Astrocyte (in vitro differentiated cells and primary cell): ENCODE results near the gene BCO2. TPM values are rescaled to one million over a fixed set of nuclear protein-coding genes. Genes with fewer than 3 reads are reported as not detected.

Source experiments
- DNase-seq: peaks from one replicate; pipeline ENCODE4 v3.0.0-alpha.2; 2010; ENCODE audit warnings: low read depth
- FAIRE-seq: peaks from 2 replicates; lab custom pipeline; 2011; peaks lifted over from hg19 to GRCh38; lab: Jason Lieb, UNC
- H2AFZ ChIP-seq: 2 replicates; pipeline ENCODE4 v1.6.0; 2012; ENCODE audit warnings: low read depth, low read length, inconsistent platforms
- H3K27ac ChIP-seq: 2 replicates; pipeline ENCODE4 v1.5.1; 2011; ENCODE audit warnings: low read depth, low read length, inconsistent platforms
- H3K27me3 ChIP-seq: 2 replicates; pipeline ENCODE4 v1.6.0; 2011; ENCODE audit warnings: low read length, inconsistent platforms; ENCODE audit not compliant: insufficient read depth
- H3K36me3 ChIP-seq: 2 replicates; pipeline ENCODE4 v1.5.1; 2011; ENCODE audit warnings: low read length, inconsistent platforms; ENCODE audit not compliant: insufficient read depth
- H3K4me1 ChIP-seq: 2 replicates; pipeline ENCODE4 v1.5.1; 2011; ENCODE audit warnings: low read length, inconsistent platforms; ENCODE audit not compliant: insufficient read depth
- H3K4me2 ChIP-seq: 2 replicates; pipeline ENCODE4 v1.6.0; 2012; ENCODE audit warnings: low read length, inconsistent platforms
- H3K4me3 ChIP-seq: 2 replicates; pipeline ENCODE4 v1.5.1; 2011; ENCODE audit warnings: low read depth, mild to moderate bottlenecking, low read length, inconsistent platforms; ENCODE audit not compliant: insufficient read depth
- H3K79me2 ChIP-seq: 2 replicates; pipeline ENCODE4 v1.6.0; 2012; ENCODE audit warnings: mild to moderate bottlenecking, low read length, inconsistent platforms; ENCODE audit not compliant: insufficient read depth
- H3K9ac ChIP-seq: 2 replicates; pipeline ENCODE4 v1.6.0; 2012; ENCODE audit warnings: mild to moderate bottlenecking, low read length, inconsistent platforms
- H3K9me3 ChIP-seq: 2 replicates; pipeline ENCODE4 v1.5.1; 2012; ENCODE audit warnings: low read depth, mild to moderate bottlenecking, low read length, inconsistent platforms; ENCODE audit not compliant: insufficient read depth
- H4K20me1 ChIP-seq: 2 replicates; pipeline ENCODE4 v1.6.0; 2012; ENCODE audit warnings: low read length, inconsistent platforms; ENCODE audit not compliant: insufficient read depth
- H3K27ac Mint-ChIP-seq: one replicate; pipeline ENCODE4 v1.8.0; 2021; ENCODE audit warnings: mild to moderate bottlenecking, mixed read lengths; ENCODE audit not compliant: unreplicated experiment
- H3K27me3 Mint-ChIP-seq: one replicate; pipeline ENCODE4 v1.8.0; 2021; ENCODE audit warnings: low read depth, mixed read lengths; ENCODE audit not compliant: unreplicated experiment
- H3K36me3 Mint-ChIP-seq: one replicate; pipeline ENCODE4 v1.8.0; 2021; ENCODE audit warnings: low read depth, mixed read lengths; ENCODE audit not compliant: unreplicated experiment
- H3K4me1 Mint-ChIP-seq: one replicate; pipeline ENCODE4 v1.8.0; 2021; ENCODE audit warnings: low read depth, mixed read lengths; ENCODE audit not compliant: unreplicated experiment
- H3K4me3 Mint-ChIP-seq: one replicate; pipeline ENCODE4 v1.8.0; 2021; ENCODE audit warnings: mild to moderate bottlenecking, moderate library complexity, mixed read lengths; ENCODE audit not compliant: unreplicated experiment
- H3K9me3 Mint-ChIP-seq: one replicate; pipeline ENCODE4 v1.8.0; 2021; ENCODE audit warnings: mild to moderate bottlenecking, mixed read lengths; ENCODE audit not compliant: unreplicated experiment
- EZH2 ChIP-seq: IDR thresholded peaks from 2 replicates; pipeline ENCODE4 v1.6.1; 2012; ENCODE audit warnings: mild to moderate bottlenecking, low read length, inconsistent platforms; ENCODE audit not compliant: insufficient read depth
- total RNA-seq: library from RNA; stranded (reverse); gene quantifications from 2 replicates; pipeline ENCODE4 v1.2.1, GENCODE V29; 2021
- TF ChIP-seq, protein P1 (sequence below): IDR thresholded peaks from 2 replicates; pipeline ENCODE4 v1.5.1; 2011; ENCODE audit warnings: low read depth, mild to moderate bottlenecking, inconsistent platforms, low read length, moderate library complexity; ENCODE audit not compliant: insufficient read depth

BCO2 gene
- total RNA-seq, 1 donor from 2014 or later, result 0.48 TPM

DNA sequence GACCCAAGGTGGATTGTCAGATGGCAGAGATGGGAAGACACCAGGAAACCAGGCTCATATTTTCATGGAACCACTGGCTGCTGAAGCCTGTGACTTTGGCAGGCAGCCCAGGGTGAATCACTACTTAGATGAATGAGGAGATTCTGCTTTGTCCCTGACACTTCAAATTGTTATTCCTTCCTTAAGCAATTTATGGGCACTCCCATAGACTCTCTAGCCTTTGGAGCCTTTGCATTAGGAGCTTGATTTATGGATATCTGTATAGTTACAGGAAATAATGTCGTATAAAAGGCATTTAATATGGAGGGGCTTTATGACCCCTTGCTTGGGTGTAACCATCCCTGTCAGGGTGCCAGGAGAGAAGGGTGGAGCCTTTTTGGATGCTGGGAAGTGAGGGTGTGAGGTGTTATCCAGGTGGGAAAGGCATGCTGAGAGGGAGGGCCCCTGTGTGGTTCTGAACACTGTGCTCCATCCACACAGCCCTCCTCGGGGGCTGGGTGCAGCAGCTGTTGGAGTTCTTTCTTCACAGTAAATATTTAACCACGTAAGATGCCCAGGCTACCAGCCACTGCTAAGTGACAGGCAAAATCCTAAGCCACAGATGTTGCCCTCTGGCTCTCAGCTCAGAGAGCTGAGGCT is 46.7 kb upstream of the BCO2 start:
- Histone ChIP-seq H4K20me1 (no peaks in the 10 kb centered on the region), H3K27ac (no peak overlapping the region), H3K4me1 (peaks cover 6% of the 10 kb centered on the region), H3K4me2 (peak overlapping the region; percentile 45), H2AFZ (no peak overlapping the region), H3K9me3 (no peaks in the 10 kb centered on the region), H3K27me3 (no peaks in the 10 kb centered on the region), H3K4me3 (no peak overlapping the region), H3K79me2 (no peaks in the 10 kb centered on the region), H3K9ac (no peak overlapping the region), H3K36me3 (no peaks in the 10 kb centered on the region)
- TF ChIP-seq, protein P1, sequence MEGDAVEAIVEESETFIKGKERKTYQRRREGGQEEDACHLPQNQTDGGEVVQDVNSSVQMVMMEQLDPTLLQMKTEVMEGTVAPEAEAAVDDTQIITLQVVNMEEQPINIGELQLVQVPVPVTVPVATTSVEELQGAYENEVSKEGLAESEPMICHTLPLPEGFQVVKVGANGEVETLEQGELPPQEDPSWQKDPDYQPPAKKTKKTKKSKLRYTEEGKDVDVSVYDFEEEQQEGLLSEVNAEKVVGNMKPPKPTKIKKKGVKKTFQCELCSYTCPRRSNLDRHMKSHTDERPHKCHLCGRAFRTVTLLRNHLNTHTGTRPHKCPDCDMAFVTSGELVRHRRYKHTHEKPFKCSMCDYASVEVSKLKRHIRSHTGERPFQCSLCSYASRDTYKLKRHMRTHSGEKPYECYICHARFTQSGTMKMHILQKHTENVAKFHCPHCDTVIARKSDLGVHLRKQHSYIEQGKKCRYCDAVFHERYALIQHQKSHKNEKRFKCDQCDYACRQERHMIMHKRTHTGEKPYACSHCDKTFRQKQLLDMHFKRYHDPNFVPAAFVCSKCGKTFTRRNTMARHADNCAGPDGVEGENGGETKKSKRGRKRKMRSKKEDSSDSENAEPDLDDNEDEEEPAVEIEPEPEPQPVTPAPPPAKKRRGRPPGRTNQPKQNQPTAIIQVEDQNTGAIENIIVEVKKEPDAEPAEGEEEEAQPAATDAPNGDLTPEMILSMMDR, result no peak
- no peak for TF ChIP-seq EZH2
- H3K9me3 Mint-ChIP-seq, result no peaks in the 10 kb centered on the region
- FAIRE-seq (peak; percentile 54), DNase-seq (peak; percentile 74)
- H3K4me3 Mint-ChIP-seq, result peak overlapping the region; percentile 34
- no peaks in the 10 kb centered on the region for H3K36me3 Mint-ChIP-seq
- H3K27ac Mint-ChIP-seq, result peak overlapping the region; percentile 87
- H3K4me1 Mint-ChIP-seq, result peaks cover 14% of the 10 kb centered on the region
- H3K27me3 Mint-ChIP-seq, result no peaks in the 10 kb centered on the region

DNA sequence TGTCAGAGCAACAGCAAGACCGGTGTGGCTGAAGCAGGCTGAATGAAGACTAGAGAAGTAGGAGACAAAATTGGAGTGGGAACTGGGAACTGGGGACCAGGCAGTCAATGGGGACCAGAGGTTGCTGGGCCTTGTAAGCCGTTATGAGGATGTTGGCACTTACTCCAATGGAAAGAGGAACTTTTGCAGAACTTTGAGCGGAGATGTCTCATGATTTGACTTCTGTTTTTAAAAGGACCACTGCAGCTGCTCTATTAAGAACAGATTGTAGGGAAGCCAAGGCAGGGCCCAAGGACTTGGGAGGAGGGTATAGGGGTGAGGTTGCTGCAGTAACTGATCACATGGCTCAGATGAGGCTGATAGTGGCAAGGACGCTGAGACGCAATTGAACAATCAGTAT is 45.7 kb upstream of the BCO2 start:
- DNase-seq, result no peak
- H4K20me1 ChIP-seq, result no peaks in the 10 kb centered on the region
- Mint-ChIP-seq H3K4me1 (peaks cover 14% of the 10 kb centered on the region), H3K36me3 (no peaks in the 10 kb centered on the region), H3K9me3 (no peaks in the 10 kb centered on the region), H3K27ac (no peak overlapping the region), H3K4me3 (no peak overlapping the region), H3K27me3 (no peaks in the 10 kb centered on the region)
- H3K4me1 ChIP-seq, result peaks cover 6% of the 10 kb centered on the region
- FAIRE-seq, result no peak
- H3K36me3 ChIP-seq, result no peaks in the 10 kb centered on the region
- H3K4me3 ChIP-seq, result no peak overlapping the region
- H3K27me3 ChIP-seq, result no peaks in the 10 kb centered on the region
- no peak overlapping the region for H3K27ac ChIP-seq
- no peak overlapping the region for H3K4me2 ChIP-seq
- H3K9me3 ChIP-seq, result no peaks in the 10 kb centered on the region
- H3K79me2 ChIP-seq, result no peaks in the 10 kb centered on the region
- H2AFZ ChIP-seq, result no peak overlapping the region
- no peak overlapping the region for H3K9ac ChIP-seq
- no peak for TF ChIP-seq EZH2
- TF ChIP-seq, protein P1, result no peak

DNA sequence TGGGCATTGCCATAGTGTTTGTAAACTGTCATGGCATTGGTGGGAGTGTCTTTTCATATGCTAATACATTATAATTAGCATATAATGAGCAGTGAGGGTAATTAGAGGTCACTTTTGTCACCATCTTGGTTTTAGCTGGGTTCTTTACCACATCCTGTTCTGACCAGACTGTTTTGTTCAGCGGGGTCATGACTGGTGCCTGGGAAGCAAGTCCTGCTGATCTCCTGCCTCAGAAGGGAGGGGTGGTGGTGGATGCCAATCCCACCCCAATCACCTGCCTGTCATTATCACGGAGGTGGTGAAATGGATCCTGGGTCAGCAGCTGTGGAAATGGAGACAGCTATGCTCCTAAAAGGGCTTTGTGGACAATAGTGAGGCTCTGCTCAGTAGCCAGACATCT is 42.6 kb upstream of the BCO2 start:
- Histone ChIP-seq H3K27ac (no peak overlapping the region), H3K9ac (no peak overlapping the region), H3K4me3 (no peak overlapping the region), H3K9me3 (no peaks in the 10 kb centered on the region), H3K27me3 (no peaks in the 10 kb centered on the region), H3K4me2 (no peak overlapping the region), H3K79me2 (no peaks in the 10 kb centered on the region), H3K4me1 (peaks cover 6% of the 10 kb centered on the region), H3K36me3 (no peaks in the 10 kb centered on the region), H2AFZ (no peak overlapping the region), H4K20me1 (no peaks in the 10 kb centered on the region)
- Mint-ChIP-seq H3K9me3 (no peaks in the 10 kb centered on the region), H3K27me3 (no peaks in the 10 kb centered on the region), H3K36me3 (no peaks in the 10 kb centered on the region), H3K4me1 (peaks cover 14% of the 10 kb centered on the region), H3K27ac (no peak overlapping the region), H3K4me3 (no peak overlapping the region)
- no peak for FAIRE-seq
- no peak for DNase-seq
- no peak for TF ChIP-seq EZH2
- TF ChIP-seq, protein P1, result no peak
